Tibial nerve (tissue), 4 donors: ENCODE results near the gene EFNA3. TPM values are rescaled to one million over a fixed set of nuclear protein-coding genes. Genes with fewer than 3 reads are reported as not detected.

Source experiments
- DNase-seq, 2 donors: peaks; one replicate each; pipeline ENCODE4 v3.0.0-alpha.2; 2019; ENCODE audit warnings: low spot score in 2 of 2
- H3K27ac ChIP-seq, 4 donors: fragments of 200-600 bp; sonication (generic) in 3 of 4; one replicate each; pipeline ENCODE4 v1.5.1; 2017 to 2019; ENCODE audit warnings: mild to moderate bottlenecking in 1 of 4
- H3K27me3 ChIP-seq, 2 donors: fragments of 200-600 bp; sonication (generic) in 1 of 2; one replicate each; pipeline versions ENCODE4 v1.5.1 to v1.6.0; 2017 to 2019
- H3K36me3 ChIP-seq, 3 donors: fragments of 200-600 bp; sonication (generic); one replicate each; pipeline ENCODE4 v1.5.1; 2018 to 2019
- H3K4me1 ChIP-seq, 4 donors: fragments of 200-600 bp; sonication (generic) in 3 of 4; one replicate each; pipeline ENCODE4 v1.5.1; 2017 to 2019
- H3K4me3 ChIP-seq, 4 donors: fragments of 200-600 bp; sonication (generic) in 3 of 4; one replicate each; pipeline ENCODE4 v1.5.1; 2017 to 2019; ENCODE audit warnings: mild to moderate bottlenecking in 1 of 4, moderate library complexity in 1 of 4
- H3K9me3 ChIP-seq, 4 donors: fragments of 200-600 bp; sonication (generic) in 3 of 4; one replicate each; pipeline ENCODE4 v1.5.1; 2017 to 2019
- CTCF ChIP-seq, 5 experiments: fragments of 200-600 bp in 3 of 5; fragments of 450-650 bp in 2 of 5; sonication (generic) in 3 of 5; IDR thresholded peaks; one replicate each; pipeline ENCODE4 v1.5.1; 2016 to 2019; ENCODE audit warnings: antibody characterized with exemption in 5 of 5, mild to moderate bottlenecking in 3 of 5, moderate library complexity in 2 of 5
- EP300 ChIP-seq, 2 donors: sonication (generic); formaldehyde crosslinking; IDR thresholded peaks; one replicate each; pipeline ENCODE4 v1.6.1; 2017; ENCODE audit warnings: antibody characterized with exemption in 2 of 2, mild to moderate bottlenecking in 1 of 2
- POLR2A ChIP-seq, 2 donors: fragments of 450-650 bp; IDR thresholded peaks; one replicate each; pipeline ENCODE4 v1.6.1; 2017; ENCODE audit warnings: antibody characterized with exemption in 2 of 2, mild to moderate bottlenecking in 2 of 2, moderate library complexity in 2 of 2
- WGBS, 2 donors: methylation state at CpG; one replicate each; pipeline ENCODE4 v1.1.5; 2018; 5-methylcytosine and 5-hydroxymethylcytosine counted together
- total RNA-seq, 4 donors: library from RNA; depleted of rRNA; stranded (reverse); fragments of >200 nt; gene quantifications; one replicate each; pipeline ENCODE4 v1.1.0, GENCODE V29; 2016

The EFNA3 gene
- total RNA-seq, 4 donors from 2014 or later = 0.63 to 1.2 (median 1.2) TPM; not detected in 1

- no peaks in the 10 kb centered on the region for H3K9me3 ChIP-seq
- TF ChIP-seq POLR2A (IDR thresholded peaks at IDR 0.05) (no peak), EP300 (IDR thresholded peaks at IDR 0.05) (peak in 1 of 2 donors; percentile 27)
- DNase-seq = no peak
- peak overlapping the region; percentile 84 to 99 (median 88) for H3K27ac ChIP-seq
- no peaks in the 10 kb centered on the region for H3K27me3 ChIP-seq
- peaks cover 0 to 30% (median 0%) of the 10 kb centered on the region in 3 donors for H3K36me3 ChIP-seq
- WGBS, 2 donors = 11 to 18% methylated on average over 14 of the region's 14 CpGs
- peak overlapping the region; percentile 62 to 74 (median 64) for H3K4me3 ChIP-seq
- H3K4me1 ChIP-seq = peaks cover 0 to 85% (median 22%) of the 10 kb centered on the region in 4 donors
Measured at GRCh38 chr1:155128755-155129473, 50.3 kb downstream of the EFNA3 start.

GRCh38 chr1:155130272-155131006 is 51.8 kb downstream of the EFNA3 start:
- Histone ChIP-seq H3K36me3 (peaks cover 0 to 37% (median 0%) of the 10 kb centered on the region in 3 donors), H3K9me3 (no peaks in the 10 kb centered on the region), H3K27ac (peak overlapping the region; percentile 84 to 99 (median 88)), H3K4me1 (peaks cover 4 to 93% (median 32%) of the 10 kb centered on the region in 4 donors), H3K4me3 (peak overlapping the region; percentile 62 to 74 (median 64)), H3K27me3 (no peaks in the 10 kb centered on the region)
- 19 to 20% methylated on average over 6 of the region's 6 CpGs for WGBS, 2 donors
- TF ChIP-seq POLR2A (IDR thresholded peaks at IDR 0.05) = no peak
- TF ChIP-seq EP300 (IDR thresholded peaks at IDR 0.05) = no peak
- no peak for TF ChIP-seq CTCF (IDR thresholded peaks at IDR 0.05)
- no peak for DNase-seq

GRCh38 chr1:155131285-155131684 is 52.6 kb downstream of the EFNA3 start:
- no peak for DNase-seq
- H3K4me1 ChIP-seq = peaks cover 4 to 86% (median 25%) of the 10 kb centered on the region in 4 donors
- H3K4me3 ChIP-seq = no peak overlapping the region
- no peak for TF ChIP-seq CTCF (IDR thresholded peaks at IDR 0.05)
- TF ChIP-seq POLR2A (IDR thresholded peaks at IDR 0.05) = no peak
- H3K27me3 ChIP-seq = no peaks in the 10 kb centered on the region
- H3K36me3 ChIP-seq = peaks cover 0 to 37% (median 0%) of the 10 kb centered on the region in 3 donors
- WGBS, 2 donors = 80 to 87% methylated on average over 6 to 8 of the region's 8 CpGs
- H3K27ac ChIP-seq = peak overlapping the region in 3 of 4 donors; percentile 86 to 99 (median 90)
- H3K9me3 ChIP-seq = no peaks in the 10 kb centered on the region

GRCh38 chr1:155131856-155132255 is 53.2 kb downstream of the EFNA3 start:
- TF ChIP-seq CTCF (IDR thresholded peaks at IDR 0.05) = no peak
- no peak for TF ChIP-seq EP300 (IDR thresholded peaks at IDR 0.05)
- TF ChIP-seq POLR2A (IDR thresholded peaks at IDR 0.05) = no peak
- Histone ChIP-seq H3K36me3 (peaks cover 0 to 37% (median 0%) of the 10 kb centered on the region in 3 donors), H3K27me3 (no peaks in the 10 kb centered on the region), H3K27ac (peak overlapping the region in 2 of 4 donors; percentile 86 to 99), H3K4me3 (no peak overlapping the region), H3K4me1 (peaks cover 4 to 86% (median 21%) of the 10 kb centered on the region in 4 donors), H3K9me3 (no peaks in the 10 kb centered on the region)
- no peak for DNase-seq
- WGBS, 2 donors = 55 to 61% methylated on average over 2 of the region's 2 CpGs

GRCh38 chr1:155133799-155134281 is 55.2 kb downstream of the EFNA3 start:
- H3K4me1 ChIP-seq = peaks cover 4 to 88% (median 24%) of the 10 kb centered on the region in 4 donors
- TF ChIP-seq EP300 (IDR thresholded peaks at IDR 0.05) (no peak), POLR2A (IDR thresholded peaks at IDR 0.05) (no peak), CTCF (IDR thresholded peaks at IDR 0.05) (no peak)
- no peaks in the 10 kb centered on the region for H3K27me3 ChIP-seq
- H3K27ac ChIP-seq = peak overlapping the region; percentile 96 to 100 (median 98)
- no peaks in the 10 kb centered on the region for H3K9me3 ChIP-seq
- WGBS, 2 donors = 71 to 84% methylated on average over 7 of the region's 7 CpGs
- peaks cover 0 to 41% (median 0%) of the 10 kb centered on the region in 3 donors for H3K36me3 ChIP-seq
- no peak for DNase-seq
- H3K4me3 ChIP-seq = no peak overlapping the region
